K562 (cell line): Measurements from ENCODE around the gene SLCO2B1. TPM values are rescaled to one million over a fixed set of nuclear protein-coding genes. Genes with fewer than 3 reads are reported as not detected.

Source experiments
- ATF4 ChIP-seq: fragments of 450-650 bp; formaldehyde crosslinking; IDR thresholded peaks from 2 replicates; pipeline ENCODE4 v1.4.0; 2022; ENCODE audit warnings: mild to moderate bottlenecking, moderate library complexity
- DPF2 ChIP-seq: fragments of 450-650 bp; IDR thresholded peaks from 2 replicates; pipeline ENCODE4 v1.6.1; 2016
- MEF2A ChIP-seq: IDR thresholded peaks from 2 replicates; pipeline ENCODE4 v1.6.1; 2011; ENCODE audit warnings: low read depth, mild to moderate bottlenecking, low read length, moderate library complexity; ENCODE audit not compliant: control insufficient read depth
- MTF1 ChIP-seq: fragments of 250-450 bp; sonication (Bioruptor Pico); IDR thresholded peaks from 2 replicates; pipeline ENCODE4 v1.9.0; 2021; ENCODE audit warnings: moderate library complexity, mild to moderate bottlenecking, inconsistent platforms, borderline replicate concordance
- NFYB ChIP-seq: IDR thresholded peaks from 2 replicates; pipeline ENCODE4 v1.6.1; 2011; ENCODE audit warnings: mild to moderate bottlenecking, moderate library complexity; ENCODE audit not compliant: insufficient read length; ENCODE audit errors: extremely low read depth
- RBM25 ChIP-seq: fragments of 200-400 bp; formaldehyde crosslinking; IDR thresholded peaks from 2 replicates; pipeline ENCODE4 v1.6.1; 2018; ENCODE audit warnings: low read length, low read depth, moderate library complexity; ENCODE audit not compliant: severe bottlenecking
- SMARCE1 ChIP-seq: fragments of 450-650 bp; IDR thresholded peaks from 2 replicates; pipeline ENCODE4 v1.7.1; 2016; ENCODE audit warnings: mild to moderate bottlenecking
- TOE1 ChIP-seq, 2 experiments: fragments of 450-650 bp in 1 of 2; sonication (generic) in 1 of 2; formaldehyde crosslinking in 1 of 2; IDR thresholded peaks; 2 replicates each; pipeline versions ENCODE4 v1.7.1 to v1.8.0; 2016 to 2022; ENCODE audit warnings: borderline replicate concordance in 2 of 2, mild to moderate bottlenecking in 2 of 2, antibody characterized with exemption in 1 of 2, inconsistent platforms in 1 of 2, low read depth in 1 of 2, missing genetic modification reagents in 1 of 2, moderate library complexity in 1 of 2
- ZBTB40 ChIP-seq, 2 experiments: fragments of 450-650 bp in 1 of 2; sonication (generic) in 1 of 2; formaldehyde crosslinking in 1 of 2; IDR thresholded peaks; 2 replicates each; pipeline versions ENCODE4 v1.7.1 to v1.9.0; 2016 to 2022; ENCODE audit warnings: inconsistent platforms in 1 of 2, mild to moderate bottlenecking in 1 of 2, missing genetic modification reagents in 1 of 2
- polyA plus RNA-seq, 8 experiments: library from polyadenylated mRNA; depleted of rRNA in 4 of 8; stranded (reverse) in 5 of 8; unstranded in 3 of 8; fragments of >200 nt; fragmentation: Nextera tagmentation in 2 of 8; fragmentation: Illumina TruSeq in 1 of 8; extraction: Ambion mirVana in 2 of 8; extraction: Trizol in 1 of 8; gene quantifications; 2 replicates each; pipeline versions ENCODE4 v1.2.1 to v1.2.3, GENCODE V29; 2011 to 2014; ENCODE audit warnings: inconsistent platforms in 1 of 8, missing spikeins in 1 of 8
- total RNA-seq, 7 experiments: library from RNA; depleted of rRNA in 6 of 7; stranded (reverse); fragments of >200 nt in 6 of 7; fragmentation: Illumina TruSeq in 2 of 7; extraction: Trizol in 2 of 7; gene quantifications; 2 replicates each; pipeline versions ENCODE4 v1.2.1 to v1.2.3, GENCODE V29; 2011 to 2021; ENCODE audit warnings: low replicate concordance in 1 of 7
- TF ChIP-seq, protein P1 (sequence below): fragments of 250-450 bp; sonication (Bioruptor Pico); IDR thresholded peaks from 2 replicates; pipeline ENCODE4 v1.4.0; 2020

SLCO2B1 gene
- total and polyA plus RNA-seq, 9 of the 15 experiments (the other 6 are each of a cell fraction or from before 2014, with no cell fraction given) = 0.70 to 14.7 (median 7.6) TPM

DNA sequence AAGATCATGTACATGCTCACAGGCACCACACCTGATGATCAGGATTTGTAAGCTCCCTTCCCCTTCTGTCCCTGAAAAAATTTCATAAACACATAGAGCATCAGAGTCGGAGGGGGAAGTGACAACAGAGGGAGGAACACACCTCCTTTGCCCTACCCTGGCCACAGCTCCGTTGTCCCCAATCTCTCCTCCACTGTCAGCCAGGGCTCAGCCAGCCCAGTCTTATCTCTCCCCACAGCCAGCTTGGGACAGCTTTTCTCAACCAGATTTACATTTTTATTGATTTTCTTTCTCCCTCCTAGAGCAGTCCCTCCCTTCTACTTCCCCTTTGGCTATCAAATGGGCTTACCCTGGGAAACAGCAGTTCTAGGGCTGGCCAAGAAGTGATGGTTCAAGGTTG lies 57.5 kb downstream of the SLCO2B1 start (continued):
- TF ChIP-seq ZBTB40 (IDR thresholded peaks at IDR 0.05) = peak; percentile 18; the same call in 1 of the 2 replicates
- no peak for TF ChIP-seq ZBTB40 (CRISPR knock-in tag; IDR thresholded peaks at IDR 0.05)
- no peak for TF ChIP-seq TOE1 (IDR thresholded peaks at IDR 0.05; ENCODE audit: borderline replicate concordance)
- no peak for TF ChIP-seq TOE1 (CRISPR knock-in tag; IDR thresholded peaks at IDR 0.05; ENCODE audit: borderline replicate concordance, low read depth)
- TF ChIP-seq, protein P1, sequence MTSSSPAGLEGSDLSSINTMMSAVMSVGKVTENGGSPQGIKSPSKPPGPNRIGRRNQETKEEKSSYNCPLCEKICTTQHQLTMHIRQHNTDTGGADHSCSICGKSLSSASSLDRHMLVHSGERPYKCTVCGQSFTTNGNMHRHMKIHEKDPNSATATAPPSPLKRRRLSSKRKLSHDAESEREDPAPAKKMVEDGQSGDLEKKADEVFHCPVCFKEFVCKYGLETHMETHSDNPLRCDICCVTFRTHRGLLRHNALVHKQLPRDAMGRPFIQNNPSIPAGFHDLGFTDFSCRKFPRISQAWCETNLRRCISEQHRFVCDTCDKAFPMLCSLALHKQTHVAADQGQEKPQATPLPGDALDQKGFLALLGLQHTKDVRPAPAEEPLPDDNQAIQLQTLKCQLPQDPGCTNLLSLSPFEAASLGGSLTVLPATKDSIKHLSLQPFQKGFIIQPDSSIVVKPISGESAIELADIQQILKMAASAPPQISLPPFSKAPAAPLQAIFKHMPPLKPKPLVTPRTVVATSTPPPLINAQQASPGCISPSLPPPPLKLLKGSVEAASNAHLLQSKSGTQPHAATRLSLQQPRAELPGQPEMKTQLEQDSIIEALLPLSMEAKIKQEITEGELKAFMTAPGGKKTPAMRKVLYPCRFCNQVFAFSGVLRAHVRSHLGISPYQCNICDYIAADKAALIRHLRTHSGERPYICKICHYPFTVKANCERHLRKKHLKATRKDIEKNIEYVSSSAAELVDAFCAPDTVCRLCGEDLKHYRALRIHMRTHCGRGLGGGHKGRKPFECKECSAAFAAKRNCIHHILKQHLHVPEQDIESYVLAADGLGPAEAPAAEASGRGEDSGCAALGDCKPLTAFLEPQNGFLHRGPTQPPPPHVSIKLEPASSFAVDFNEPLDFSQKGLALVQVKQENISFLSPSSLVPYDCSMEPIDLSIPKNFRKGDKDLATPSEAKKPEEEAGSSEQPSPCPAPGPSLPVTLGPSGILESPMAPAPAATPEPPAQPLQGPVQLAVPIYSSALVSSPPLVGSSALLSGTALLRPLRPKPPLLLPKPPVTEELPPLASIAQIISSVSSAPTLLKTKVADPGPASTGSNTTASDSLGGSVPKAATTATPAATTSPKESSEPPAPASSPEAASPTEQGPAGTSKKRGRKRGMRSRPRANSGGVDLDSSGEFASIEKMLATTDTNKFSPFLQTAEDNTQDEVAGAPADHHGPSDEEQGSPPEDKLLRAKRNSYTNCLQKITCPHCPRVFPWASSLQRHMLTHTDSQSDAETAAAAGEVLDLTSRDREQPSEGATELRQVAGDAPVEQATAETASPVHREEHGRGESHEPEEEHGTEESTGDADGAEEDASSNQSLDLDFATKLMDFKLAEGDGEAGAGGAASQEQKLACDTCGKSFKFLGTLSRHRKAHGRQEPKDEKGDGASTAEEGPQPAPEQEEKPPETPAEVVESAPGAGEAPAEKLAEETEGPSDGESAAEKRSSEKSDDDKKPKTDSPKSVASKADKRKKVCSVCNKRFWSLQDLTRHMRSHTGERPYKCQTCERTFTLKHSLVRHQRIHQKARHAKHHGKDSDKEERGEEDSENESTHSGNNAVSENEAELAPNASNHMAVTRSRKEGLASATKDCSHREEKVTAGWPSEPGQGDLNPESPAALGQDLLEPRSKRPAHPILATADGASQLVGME = no peak
- peak; percentile 91 for TF ChIP-seq DPF2
- no peak for TF ChIP-seq MTF1 (CRISPR knock-in tag)
- TF ChIP-seq RBM25 = no peak
- no peak for TF ChIP-seq MEF2A
- TF ChIP-seq ATF4 (CRISPR knock-in tag) = no peak
- peak; percentile 87 for TF ChIP-seq SMARCE1
- no peak for TF ChIP-seq NFYB
